Glutamatergic neuron (in vitro differentiated cells): ENCODE measurements around the gene FGFRL1. TPM values are rescaled to one million over a fixed set of nuclear protein-coding genes. Genes with fewer than 3 reads are reported as not detected.
"Not testable (repeated sequence)": the region's sequence is repeated elsewhere in the genome, so short reads cannot be mapped to it uniquely, and the experiment has no call there.

Source experiments
- DNase-seq: peaks from one replicate; pipeline ENCODE4 v3.0.0; 2022
- H3K27ac Mint-ChIP-seq: one replicate; pipeline ENCODE4 v1.8.0; 2020; ENCODE audit warnings: mild to moderate bottlenecking, mixed read lengths, inconsistent platforms; ENCODE audit not compliant: unreplicated experiment
- H3K27me3 Mint-ChIP-seq: one replicate; pipeline ENCODE4 v1.8.0; 2020; ENCODE audit warnings: mild to moderate bottlenecking, moderate library complexity, mixed read lengths, inconsistent platforms; ENCODE audit not compliant: unreplicated experiment
- H3K36me3 Mint-ChIP-seq: one replicate; pipeline ENCODE4 v1.8.0; 2020; ENCODE audit warnings: mild to moderate bottlenecking, mixed read lengths, inconsistent platforms; ENCODE audit not compliant: unreplicated experiment
- H3K4me1 Mint-ChIP-seq: one replicate; pipeline ENCODE4 v1.8.0; 2020; ENCODE audit warnings: mild to moderate bottlenecking, low read depth, mixed read lengths, inconsistent platforms; ENCODE audit not compliant: unreplicated experiment
- H3K4me3 Mint-ChIP-seq: one replicate; pipeline ENCODE4 v1.8.0; 2020; ENCODE audit warnings: mild to moderate bottlenecking, mixed read lengths, inconsistent platforms; ENCODE audit not compliant: unreplicated experiment
- H3K9me3 Mint-ChIP-seq: one replicate; pipeline ENCODE4 v1.8.0; 2020; ENCODE audit warnings: mild to moderate bottlenecking, moderate library complexity, mixed read lengths, inconsistent platforms; ENCODE audit not compliant: unreplicated experiment
- total RNA-seq: library from RNA; stranded (reverse); fragmentation: NEBNext Ultra II Directional; extraction: Animal tissue kit (Norgen Biotek cat#: 25700); gene quantifications from one replicate; pipeline ENCODE4 v1.2.1, GENCODE V29; 2021; ENCODE audit not compliant: unreplicated experiment
- TF ChIP-seq, protein P1 (sequence below): fragments of 200-600 bp; sonication (generic); IDR thresholded peaks from one replicate; pipeline ENCODE4 v1.5.0; 2021; ENCODE audit not compliant: partially characterized antibody, unreplicated experiment

FGFRL1 gene
- total RNA-seq, 1 donor from 2014 or later, result 20.9 TPM

DNA sequence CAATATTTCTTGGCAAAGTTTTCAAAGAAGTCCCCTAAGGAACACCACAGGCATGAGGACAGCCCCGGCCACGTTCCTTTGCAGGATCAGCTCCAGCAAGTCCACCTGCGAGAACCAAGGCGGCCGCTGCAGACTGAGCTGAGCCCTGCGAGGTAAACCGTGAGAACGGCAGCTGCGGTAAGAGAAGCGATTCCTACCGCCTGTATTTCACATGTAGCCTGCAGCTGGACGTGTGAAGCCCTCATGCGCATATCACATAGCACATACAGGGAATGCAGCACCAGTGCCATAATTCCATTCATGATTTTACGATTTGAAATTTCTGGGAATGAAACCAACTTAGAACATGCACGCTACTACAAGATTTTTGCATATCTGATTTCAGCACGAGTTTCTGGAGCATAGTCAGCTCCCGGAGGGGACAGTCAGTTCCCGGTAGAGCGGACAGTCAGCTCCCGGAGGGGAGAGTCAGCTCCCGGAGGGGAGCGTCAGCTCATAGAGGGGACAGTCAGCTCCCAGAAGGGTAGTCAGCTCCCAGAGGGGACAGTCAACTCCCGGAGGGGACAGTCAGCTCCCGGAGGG is 41.7 kb downstream of the FGFRL1 start:
- no peak for DNase-seq
- Mint-ChIP-seq H3K4me3 (no peak overlapping the region), H3K27ac (no peak overlapping the region), H3K9me3 (peaks cover 8% of the 10 kb centered on the region), H3K27me3 (peaks cover 12% of the 10 kb centered on the region), H3K36me3 (peaks cover 9% of the 10 kb centered on the region), H3K4me1 (peaks cover 11% of the 10 kb centered on the region)
- TF ChIP-seq, protein P1, sequence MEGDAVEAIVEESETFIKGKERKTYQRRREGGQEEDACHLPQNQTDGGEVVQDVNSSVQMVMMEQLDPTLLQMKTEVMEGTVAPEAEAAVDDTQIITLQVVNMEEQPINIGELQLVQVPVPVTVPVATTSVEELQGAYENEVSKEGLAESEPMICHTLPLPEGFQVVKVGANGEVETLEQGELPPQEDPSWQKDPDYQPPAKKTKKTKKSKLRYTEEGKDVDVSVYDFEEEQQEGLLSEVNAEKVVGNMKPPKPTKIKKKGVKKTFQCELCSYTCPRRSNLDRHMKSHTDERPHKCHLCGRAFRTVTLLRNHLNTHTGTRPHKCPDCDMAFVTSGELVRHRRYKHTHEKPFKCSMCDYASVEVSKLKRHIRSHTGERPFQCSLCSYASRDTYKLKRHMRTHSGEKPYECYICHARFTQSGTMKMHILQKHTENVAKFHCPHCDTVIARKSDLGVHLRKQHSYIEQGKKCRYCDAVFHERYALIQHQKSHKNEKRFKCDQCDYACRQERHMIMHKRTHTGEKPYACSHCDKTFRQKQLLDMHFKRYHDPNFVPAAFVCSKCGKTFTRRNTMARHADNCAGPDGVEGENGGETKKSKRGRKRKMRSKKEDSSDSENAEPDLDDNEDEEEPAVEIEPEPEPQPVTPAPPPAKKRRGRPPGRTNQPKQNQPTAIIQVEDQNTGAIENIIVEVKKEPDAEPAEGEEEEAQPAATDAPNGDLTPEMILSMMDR, result no peak

DNA sequence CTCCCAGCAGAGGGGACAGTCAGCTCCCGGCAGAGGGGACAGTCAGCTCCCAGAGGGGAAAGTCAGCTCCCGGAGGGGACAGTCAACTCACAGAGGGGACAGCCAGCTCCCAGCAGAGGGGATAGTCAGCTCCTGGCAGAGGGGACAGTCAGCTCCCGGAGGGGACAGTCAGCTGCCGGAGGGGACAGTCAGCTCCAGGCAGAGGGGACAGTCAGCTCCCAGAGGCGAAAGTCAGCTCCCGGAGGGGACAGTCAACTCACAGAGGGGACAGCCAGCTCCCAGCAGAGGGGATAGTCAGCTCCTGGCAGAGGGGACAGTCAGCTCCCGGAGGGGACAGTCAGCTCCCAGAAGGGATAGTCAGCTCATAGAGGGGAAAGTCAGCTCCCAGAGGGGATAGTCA is 42.5 kb downstream of the FGFRL1 start:
- Mint-ChIP-seq H3K27me3 (peaks cover 12% of the 10 kb centered on the region), H3K4me1 (peaks cover 15% of the 10 kb centered on the region)
- not testable (repeated sequence) for H3K27ac Mint-ChIP-seq, H3K9me3 Mint-ChIP-seq, H3K36me3 Mint-ChIP-seq, DNase-seq, H3K4me3 Mint-ChIP-seq

DNA sequence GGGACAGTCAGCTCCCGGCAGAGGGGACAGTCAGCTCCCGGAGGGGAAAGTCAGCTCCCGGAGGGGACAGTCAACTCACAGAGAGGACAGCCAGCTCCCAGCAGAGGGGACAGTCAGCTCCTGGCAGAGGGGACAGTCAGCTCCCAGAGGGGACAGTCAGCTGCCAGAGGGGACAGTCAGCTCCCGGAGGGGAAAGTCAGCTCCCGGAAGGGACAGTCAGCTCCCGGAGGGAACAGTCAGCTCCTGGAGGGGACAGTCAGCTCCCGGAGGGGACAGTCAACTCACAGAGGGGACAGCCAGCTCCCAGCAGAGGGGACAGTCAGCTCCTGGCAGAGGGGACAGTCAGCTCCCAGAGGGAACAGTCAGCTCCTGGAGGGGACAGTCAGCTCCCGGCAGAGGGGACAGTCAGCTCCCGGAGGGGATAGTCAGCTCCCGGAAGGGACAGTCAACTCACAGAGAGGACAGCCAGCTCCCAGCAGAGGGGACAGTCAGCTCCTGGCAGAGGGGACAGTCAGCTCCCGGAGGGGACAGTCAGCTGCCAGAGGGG is 43.3 kb downstream of the FGFRL1 start:
- H3K27me3 Mint-ChIP-seq, H3K9me3 Mint-ChIP-seq, H3K36me3 Mint-ChIP-seq, H3K27ac Mint-ChIP-seq, H3K4me3 Mint-ChIP-seq, DNase-seq: not testable (repeated sequence)
- H3K4me1 Mint-ChIP-seq, result peaks cover 20% of the 10 kb centered on the region

DNA sequence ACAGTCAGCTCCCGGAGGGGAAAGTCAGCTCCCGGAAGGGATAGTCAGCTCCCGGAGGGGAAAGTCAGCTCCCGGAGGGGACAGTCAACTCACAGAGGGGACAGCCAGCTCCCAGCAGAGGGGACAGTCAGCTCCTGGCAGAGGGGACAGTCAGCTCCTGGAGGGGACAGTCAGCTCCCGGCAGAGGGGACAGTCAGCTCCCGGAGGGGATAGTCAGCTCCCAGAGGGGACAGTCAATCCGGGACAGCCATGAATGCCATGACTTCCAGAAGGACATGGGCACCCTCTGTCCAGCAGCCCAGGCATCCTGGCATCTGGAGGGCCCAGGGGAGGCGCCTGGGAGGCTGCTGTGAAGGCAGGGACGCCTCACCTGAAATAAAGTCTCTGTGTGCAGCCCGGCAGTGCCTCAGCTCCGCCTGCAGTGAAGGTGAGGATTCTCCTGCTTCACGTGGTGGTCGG is 43.8 kb downstream of the FGFRL1 start:
- H3K27me3 Mint-ChIP-seq, H3K4me3 Mint-ChIP-seq, DNase-seq, H3K27ac Mint-ChIP-seq, H3K9me3 Mint-ChIP-seq, H3K36me3 Mint-ChIP-seq: not testable (repeated sequence)
- peaks cover 25% of the 10 kb centered on the region for H3K4me1 Mint-ChIP-seq

DNA sequence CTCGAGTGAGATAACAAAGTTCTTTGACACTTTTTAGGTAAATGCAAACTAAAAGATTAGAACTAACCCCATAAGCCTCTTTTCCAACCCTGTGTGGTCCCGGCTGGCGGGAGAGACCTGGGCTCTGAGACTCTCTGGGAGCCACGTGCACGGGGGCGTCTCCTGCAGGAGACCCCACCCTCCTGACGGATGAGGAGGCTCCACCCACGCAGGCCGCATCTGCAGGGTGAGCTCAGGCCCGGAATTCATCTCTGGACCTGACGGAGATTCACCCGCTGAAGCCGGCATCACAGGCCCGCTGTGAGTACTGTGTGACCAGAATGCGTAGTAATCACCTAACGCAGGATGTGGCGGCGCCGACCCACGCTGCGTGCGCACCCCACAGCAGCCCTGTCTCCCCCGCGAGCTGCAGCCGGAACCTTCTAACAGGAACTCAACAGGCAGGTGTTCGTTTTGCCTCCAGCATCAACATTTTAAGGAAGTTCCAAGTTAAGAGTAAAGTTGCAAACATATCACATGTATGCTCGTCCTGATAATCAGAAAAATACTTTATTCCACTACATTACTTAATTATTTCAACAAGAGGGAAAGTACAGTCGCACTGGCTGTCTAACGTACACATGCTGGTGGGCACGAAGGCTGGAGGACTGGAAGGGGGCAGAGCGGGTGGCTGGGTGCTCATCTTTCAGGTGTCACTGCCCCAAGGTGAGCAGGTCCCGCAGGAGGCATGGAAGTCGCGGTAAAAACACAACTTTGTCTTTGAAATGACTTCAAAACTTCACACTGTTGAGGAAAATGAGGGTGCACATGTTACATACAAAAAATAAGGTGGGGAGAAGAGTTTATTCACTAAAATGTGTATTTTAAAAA is 44.5 kb downstream of the FGFRL1 start:
- Mint-ChIP-seq H3K4me3 (no peak overlapping the region), H3K9me3 (peaks cover 10% of the 10 kb centered on the region), H3K36me3 (peaks cover 9% of the 10 kb centered on the region), H3K27me3 (peaks cover 9% of the 10 kb centered on the region), H3K4me1 (peaks cover 32% of the 10 kb centered on the region), H3K27ac (no peak overlapping the region)
- TF ChIP-seq, protein P1, result no peak
- no peak for DNase-seq

DNA sequence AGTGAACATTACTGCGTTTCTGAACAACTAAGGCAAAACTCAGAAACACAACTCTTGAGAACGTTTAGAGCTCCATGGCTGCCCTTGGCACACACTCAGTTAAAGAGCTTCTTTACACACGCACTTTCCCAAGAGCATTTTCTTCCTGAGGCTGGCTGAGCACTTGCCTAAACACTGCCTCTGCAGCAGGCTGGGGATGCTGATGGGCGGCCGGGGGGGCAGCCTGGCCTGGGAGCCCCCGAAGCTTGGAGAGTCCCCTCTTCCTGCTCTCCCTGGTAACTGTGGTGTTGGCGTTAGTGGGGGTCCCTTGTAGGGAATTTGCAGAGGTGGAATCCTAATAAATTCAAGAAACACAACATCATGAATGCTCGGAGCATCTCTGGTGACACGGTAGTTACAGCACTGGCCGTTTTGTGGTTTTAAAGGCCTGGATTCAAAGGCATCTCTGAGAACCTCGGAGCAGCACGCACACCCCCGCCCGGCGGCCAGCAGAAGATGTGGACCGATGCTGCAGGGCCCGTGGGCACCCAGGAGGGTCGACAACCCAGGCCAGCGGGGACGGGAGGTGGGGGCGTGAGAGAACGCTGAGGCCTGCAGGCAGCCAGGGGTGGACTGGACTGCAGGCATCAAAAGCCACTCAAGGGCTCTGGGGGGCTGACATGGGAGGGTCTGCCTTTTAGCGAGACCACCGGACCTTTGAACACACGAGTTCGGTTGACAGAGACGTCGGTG is 45.4 kb downstream of the FGFRL1 start:
- H3K36me3 Mint-ChIP-seq, result peaks cover 4% of the 10 kb centered on the region
- peaks cover 9% of the 10 kb centered on the region for H3K9me3 Mint-ChIP-seq
- H3K27me3 Mint-ChIP-seq, result peaks cover 5% of the 10 kb centered on the region
- no peak overlapping the region for H3K27ac Mint-ChIP-seq
- peaks cover 40% of the 10 kb centered on the region for H3K4me1 Mint-ChIP-seq
- no peak overlapping the region for H3K4me3 Mint-ChIP-seq
- TF ChIP-seq, protein P1, result no peak
- DNase-seq, result no peak
